Stimulated activated CD4-positive, alpha-beta T cell treated with anti-CD3 and anti-CD28 coated beads, TNF-alpha, amount 100 ng/mL, for 1 hour (primary cell): ENCODE results near the gene GALNT12.

Experiments used
- DNase-seq, 3 donors: peaks; one replicate each; pipeline ENCODE4 v3.0.0-alpha.2; 2020; ENCODE audit warnings: low read depth in 3 of 3, low spot score in 1 of 3

Gene GALNT12

DNA sequence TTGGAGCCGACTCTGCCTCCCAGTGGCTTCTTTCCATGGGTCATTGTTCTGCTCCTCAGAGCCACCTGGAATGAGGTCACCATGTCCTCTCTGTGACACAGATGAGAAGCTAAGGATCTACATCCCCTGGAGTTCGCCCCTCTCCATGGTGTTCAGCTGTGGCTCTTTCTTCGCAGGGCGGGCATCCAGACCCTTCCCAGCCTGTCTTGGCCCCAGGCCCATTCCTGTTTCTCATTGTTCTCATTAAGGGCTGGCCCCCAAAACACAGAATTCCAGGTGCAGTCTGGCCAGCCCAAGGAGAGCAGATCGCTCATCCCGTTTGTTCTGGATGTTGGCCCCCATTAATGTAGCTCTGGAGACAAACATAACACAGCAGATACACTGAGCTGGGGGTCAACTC lies 69.8 kb downstream of the GALNT12 start:
- DNase-seq: no peak

- DNase-seq: no peak
These were observed 71.9 kb downstream of the GALNT12 start for GRCh38 chr9:98879094-98879962.

- DNase-seq: no peak
These were observed 72.5 kb downstream of the GALNT12 start for GRCh38 chr9:98879963-98880310.

DNA sequence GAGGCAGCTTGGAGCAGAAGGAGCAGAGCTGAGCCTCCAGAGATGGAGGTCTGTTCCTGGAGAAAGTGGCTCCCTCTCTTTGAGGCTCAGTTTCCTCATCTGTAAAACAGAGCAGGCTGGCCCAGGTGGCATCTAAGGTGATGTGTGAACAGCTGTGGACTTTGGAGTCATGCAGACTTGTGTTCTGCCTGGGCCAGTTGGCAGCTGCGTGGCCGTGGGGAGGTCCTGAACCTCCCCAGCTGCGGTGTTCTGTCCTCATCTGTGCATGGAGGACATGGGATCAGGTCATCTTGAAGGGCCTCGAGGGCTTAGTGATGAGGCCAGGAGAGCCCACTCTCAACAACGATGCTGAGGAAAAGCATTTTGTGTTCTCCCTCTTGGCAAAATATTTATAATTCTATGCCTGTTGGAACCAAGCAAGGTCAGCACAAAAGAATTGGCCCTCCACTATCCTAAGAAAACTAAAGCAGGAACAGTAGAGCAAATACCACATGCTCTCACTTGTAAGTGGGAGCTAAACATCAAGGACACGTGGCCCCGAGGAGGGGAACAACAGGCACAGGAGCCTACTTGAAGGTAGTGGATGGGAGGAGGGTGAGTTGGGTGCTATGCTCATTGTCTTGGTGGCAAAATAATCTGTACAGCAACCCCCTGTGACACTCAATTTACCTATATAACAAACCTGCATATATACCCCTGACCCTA lies 73.0 kb downstream of the GALNT12 start:
- DNase-seq: no peak

GRCh38 chr9:98881356-98881755 lies 73.9 kb downstream of the GALNT12 start:
- no peak for DNase-seq

DNA sequence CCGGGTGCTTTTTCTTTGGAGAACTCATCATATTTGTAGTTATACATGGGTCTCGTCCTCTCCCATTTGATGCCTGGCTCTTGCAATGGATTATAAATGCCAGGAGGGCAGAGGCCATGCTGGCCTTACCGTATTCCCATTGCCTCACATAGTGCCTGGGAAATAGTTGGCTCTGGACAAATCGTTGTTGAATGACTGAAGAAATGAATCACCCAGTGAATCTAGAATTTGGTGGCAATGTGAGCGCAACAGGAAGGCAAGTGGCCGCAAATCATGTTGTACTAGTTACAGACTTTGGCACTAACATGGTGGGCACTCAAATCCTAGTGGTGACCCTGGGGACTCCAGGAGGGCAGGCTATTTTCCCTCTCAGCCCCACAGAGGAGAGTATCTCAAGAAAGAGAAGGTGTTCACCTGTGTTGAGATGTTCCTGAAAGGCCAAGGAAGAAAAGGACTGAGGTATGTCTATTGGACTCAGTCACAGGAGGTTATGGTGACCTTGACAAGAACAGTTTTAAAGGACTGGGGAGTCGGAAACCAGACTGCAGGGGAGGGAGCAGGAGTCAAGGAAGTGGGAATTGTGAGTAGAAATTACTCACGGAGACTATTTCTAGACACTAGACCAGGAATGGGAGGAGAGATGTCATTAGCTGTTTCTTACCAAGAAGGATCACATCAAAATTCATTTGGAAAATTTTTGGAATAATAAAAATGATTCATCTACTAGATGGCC lies 74.5 kb downstream of the GALNT12 start:
- no peak for DNase-seq

- DNase-seq: no peak
These were observed 75.1 kb downstream of the GALNT12 start for GRCh38 chr9:98882569-98882923.

GRCh38 chr9:98883276-98883675 lies 75.8 kb downstream of the GALNT12 start:
- no peak for DNase-seq

DNA sequence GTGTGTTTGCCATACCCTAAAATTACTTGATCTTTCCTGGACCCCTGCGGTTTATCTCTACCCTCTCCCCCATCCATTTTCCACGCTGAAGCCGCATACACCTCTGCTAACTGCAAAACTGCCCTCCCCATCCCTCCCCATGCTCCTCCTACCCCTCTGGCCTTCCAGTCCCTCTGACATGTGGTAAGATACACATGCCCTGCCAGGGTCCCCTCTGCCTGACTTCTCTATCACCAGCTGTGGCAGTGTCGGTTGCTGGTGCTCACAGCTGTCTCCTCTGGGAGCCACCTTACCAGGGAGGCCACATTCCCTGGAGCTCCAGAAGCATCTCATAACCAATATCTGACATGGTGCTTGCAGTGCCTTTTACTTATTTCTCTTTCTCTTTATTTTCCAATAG lies 77.4 kb downstream of the GALNT12 start:
- DNase-seq: no peak

DNA sequence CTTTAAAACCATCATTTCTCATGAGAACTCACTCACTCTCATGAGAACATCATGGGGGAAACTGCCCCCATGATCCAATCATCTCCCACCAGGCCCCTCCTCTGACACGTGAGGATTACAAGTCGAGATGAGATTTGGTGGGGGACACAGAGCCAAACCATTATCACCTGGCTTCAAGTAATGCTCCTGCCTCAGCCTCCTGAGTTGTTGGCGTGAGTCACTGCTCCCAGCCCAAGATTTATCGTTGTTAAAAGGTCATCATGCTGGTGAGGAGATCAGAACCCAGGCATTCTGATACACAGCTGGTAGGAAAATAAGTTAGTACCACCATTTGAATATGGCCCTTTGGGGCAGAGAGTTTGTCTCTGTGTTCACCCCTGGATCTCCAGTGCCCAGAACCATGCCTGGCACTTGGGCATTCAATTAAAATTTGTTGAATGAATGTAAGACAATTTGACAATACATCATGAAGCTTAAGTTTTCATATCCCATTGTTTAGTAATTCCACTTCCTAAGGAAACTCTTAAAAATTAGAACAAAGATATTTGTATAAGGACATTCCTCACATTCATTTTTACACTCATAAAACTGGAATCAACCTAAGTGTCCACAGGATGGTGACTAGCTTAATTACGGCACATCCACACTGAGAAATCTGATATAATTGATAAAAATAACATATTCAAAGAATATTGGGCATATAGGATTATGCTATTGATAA lies 78.3 kb downstream of the GALNT12 start:
- DNase-seq: no peak

GRCh38 chr9:98886691-98887229 lies 79.3 kb downstream of the GALNT12 start:
- DNase-seq: no peak

GRCh38 chr9:98887918-98888510 lies 80.5 kb downstream of the GALNT12 start:
- DNase-seq: no peak

GRCh38 chr9:98888801-98889421 lies 81.4 kb downstream of the GALNT12 start:
- DNase-seq: no peak

- no peak for DNase-seq
These were observed 82.8 kb downstream of the GALNT12 start for GRCh38 chr9:98890256-98890655.

- DNase-seq: no peak
These were observed 84.8 kb downstream of the GALNT12 start for GRCh38 chr9:98892288-98892687.

DNA sequence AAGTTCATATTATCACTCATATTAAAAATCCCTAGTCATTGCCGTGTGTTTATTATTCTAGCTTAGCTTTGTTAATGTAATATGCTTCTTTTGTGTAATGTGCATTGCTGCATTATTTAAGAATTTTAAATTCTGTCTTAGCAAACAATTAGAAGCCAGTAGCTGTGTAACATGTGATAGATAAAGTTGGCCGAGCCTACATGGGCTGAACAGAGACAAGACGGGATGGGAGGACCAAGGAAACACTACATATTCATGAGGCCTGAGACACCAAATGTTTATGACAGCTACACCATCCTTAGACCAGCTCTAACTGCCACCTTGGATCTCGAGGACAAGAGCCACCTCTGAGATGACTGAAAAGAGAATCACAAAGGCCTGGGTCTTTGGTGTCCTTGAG lies 85.2 kb downstream of the GALNT12 start:
- DNase-seq: no peak

- no peak for DNase-seq
These were observed 86.7 kb downstream of the GALNT12 start for GRCh38 chr9:98894171-98894570.

- DNase-seq: no peak
These were observed 87.3 kb downstream of the GALNT12 start for GRCh38 chr9:98894761-98895160.

DNA sequence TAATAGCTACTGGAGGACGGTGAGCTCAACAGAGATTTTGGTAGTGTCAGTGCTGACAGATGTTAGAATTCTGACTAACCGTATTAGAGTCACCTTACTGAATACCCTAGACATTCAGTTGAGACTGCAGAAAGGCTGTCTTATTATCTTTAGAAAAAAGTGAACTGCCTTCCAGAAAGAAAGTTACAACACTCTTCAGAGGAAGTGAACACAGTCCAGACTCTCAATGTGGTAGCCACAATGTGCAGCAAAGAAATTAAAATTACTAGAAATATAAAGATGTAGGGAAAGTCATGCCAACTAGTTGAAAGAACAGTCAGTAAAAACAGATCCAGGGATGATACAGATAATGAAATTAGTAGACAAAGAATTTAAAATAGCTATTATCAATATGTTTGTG lies 89.2 kb downstream of the GALNT12 start:
- no peak for DNase-seq

- no peak for DNase-seq
These were observed 90.3 kb downstream of the GALNT12 start for GRCh38 chr9:98897745-98898144.
